Sigmoid colon (tissue), 3 donors: Measurements from ENCODE around the gene MED13L.

Experiments used
- CTCF ChIP-seq, 4 experiments: fragments of 450-650 bp in 3 of 4; fragments of 200-600 bp in 1 of 4; IDR thresholded peaks; one replicate each; pipeline ENCODE4 v1.5.1; 2016 to 2019; ENCODE audit warnings: antibody characterized with exemption in 4 of 4, mild to moderate bottlenecking in 3 of 4, moderate library complexity in 2 of 4
- POLR2A ChIP-seq, 2 donors: fragments of 450-650 bp; IDR thresholded peaks; one replicate each; pipeline ENCODE4 v1.6.1; 2016; ENCODE audit warnings: antibody characterized with exemption in 2 of 2, mild to moderate bottlenecking in 2 of 2, moderate library complexity in 2 of 2

DNA sequence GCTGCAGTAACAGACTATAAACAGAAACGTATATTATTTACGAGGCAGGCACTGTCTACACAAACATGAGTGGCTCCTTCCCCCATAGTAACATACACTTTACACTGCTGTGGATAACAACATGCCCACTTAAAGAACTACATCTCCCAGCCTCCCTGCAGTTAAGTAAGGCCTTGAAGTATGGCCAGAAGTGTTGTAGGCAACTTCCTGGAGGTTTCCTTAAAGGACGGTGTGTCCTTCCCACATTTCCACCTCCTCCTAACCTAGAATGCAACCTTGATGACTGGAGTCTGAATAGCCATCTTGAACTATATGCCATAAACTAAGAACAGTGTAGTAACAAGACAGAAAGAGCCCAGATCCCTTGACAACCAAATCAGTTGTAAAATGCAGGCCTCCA lies 20.3 kb downstream of the MED13L start:
- TF ChIP-seq POLR2A (IDR thresholded peaks at IDR 0.05) (no peak), CTCF (IDR thresholded peaks at IDR 0.05) (no peak)
